ENCODE results near the gene GP9.
A peak's percentile ranks its signal among the peaks of the same experiment; 100 is the strongest.
"Not testable (repeated sequence)": the region's sequence is repeated elsewhere in the genome, so short reads cannot be mapped to it uniquely, and the experiment has no call there.

The GP9 gene

DNA sequence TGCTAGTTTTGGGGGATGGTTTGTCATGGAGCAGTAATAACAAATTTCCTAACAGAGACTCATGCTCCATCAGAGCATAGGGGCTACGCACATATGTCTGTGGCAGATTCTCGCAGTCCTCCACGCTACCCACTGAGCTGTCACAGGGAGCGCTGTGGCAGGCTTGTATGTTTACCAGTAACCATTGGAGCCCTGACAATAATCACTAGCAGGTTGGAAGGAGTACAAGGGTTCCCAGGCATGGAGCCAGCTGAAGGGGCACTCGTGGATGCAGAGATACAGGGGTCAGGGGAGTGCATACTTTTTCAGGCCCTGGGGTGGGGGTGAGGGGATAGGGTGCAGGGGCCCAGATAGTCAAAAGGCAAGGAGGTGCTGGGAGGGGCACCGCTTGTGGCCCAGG lies 7.9 kb upstream of the GP9 start:
- peak; percentile 81 for DNase-seq

DNA sequence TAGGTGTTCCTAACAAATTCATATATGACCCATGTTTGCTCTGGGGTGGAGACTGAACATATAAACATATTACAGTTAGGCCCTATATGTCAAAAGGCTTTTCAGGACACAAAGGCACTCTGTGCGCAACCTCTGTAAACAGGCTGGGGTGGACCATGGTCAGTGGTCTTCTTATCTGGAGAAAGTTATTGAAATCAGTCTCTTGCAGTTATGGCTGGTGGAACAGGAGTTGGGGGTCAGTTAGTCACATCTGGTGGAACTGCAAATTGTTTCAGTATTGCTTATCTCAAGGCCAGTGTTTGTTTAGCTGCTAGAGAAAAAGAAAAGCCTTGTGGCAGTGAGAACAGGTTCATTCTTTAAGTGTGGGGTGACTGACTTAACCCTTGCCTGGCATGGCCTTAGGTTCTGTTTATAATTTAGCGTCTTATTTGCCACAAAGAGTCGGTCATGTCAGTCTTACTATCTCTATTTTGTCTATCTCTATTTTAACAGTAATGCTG lies 5.9 kb upstream of the GP9 start:
- no peak for DNase-seq

DNA sequence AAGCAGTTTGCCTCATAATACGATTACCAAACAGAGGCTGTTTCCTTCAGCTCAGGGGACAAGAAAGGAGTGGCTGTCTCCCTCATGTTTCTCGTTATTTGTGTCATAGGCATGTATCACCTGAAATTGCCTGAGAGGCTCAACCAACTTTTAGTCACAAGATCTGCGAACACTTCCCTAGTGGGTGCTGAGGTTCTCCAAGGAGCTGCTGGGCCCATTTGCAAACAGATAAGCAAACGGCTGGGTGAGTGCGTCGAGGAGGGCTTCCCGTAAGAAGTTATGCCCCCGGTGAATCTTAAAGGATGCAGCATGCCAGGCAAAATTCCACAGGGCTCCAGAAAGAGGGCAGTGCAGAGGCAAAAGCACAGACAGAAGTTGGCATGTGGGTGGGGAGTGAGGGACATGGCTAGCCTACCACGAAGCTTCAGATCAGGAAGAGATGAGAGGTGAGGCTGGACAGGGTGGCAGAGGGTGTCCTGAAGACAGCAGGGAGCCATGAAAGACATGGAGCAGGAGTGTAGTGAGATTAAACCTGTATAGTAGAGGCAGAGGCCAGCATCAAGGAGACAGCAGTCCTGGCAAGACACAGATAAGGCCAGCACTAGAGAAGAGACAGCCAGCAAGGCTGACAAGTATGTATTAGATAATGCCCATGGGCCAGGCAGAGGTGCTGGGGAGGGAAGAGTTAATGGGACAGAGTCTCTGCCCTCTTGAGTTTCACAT lies 4.0 kb upstream of the GP9 start:
- DNase-seq = no peak

DNA sequence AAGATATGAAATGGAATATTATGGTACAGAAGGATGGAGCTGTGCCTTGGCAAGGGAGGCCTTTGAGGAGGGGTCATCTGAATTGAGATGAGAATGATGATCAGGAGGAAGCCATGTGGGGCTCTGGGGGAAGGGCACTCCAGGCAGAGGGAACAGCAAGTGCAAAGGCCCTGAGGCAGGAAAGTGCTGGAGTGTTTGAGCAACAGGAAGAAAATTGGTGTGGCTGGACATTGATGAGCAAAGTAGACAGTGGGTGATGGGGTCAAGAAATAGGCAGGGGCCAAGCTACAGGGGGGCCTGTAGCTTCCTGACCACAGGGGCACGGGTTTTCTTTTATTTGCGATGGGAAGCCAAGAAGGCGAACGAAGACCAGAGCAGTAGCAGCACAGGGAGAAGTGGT lies 3.3 kb upstream of the GP9 start:
- no peak for DNase-seq

DNA sequence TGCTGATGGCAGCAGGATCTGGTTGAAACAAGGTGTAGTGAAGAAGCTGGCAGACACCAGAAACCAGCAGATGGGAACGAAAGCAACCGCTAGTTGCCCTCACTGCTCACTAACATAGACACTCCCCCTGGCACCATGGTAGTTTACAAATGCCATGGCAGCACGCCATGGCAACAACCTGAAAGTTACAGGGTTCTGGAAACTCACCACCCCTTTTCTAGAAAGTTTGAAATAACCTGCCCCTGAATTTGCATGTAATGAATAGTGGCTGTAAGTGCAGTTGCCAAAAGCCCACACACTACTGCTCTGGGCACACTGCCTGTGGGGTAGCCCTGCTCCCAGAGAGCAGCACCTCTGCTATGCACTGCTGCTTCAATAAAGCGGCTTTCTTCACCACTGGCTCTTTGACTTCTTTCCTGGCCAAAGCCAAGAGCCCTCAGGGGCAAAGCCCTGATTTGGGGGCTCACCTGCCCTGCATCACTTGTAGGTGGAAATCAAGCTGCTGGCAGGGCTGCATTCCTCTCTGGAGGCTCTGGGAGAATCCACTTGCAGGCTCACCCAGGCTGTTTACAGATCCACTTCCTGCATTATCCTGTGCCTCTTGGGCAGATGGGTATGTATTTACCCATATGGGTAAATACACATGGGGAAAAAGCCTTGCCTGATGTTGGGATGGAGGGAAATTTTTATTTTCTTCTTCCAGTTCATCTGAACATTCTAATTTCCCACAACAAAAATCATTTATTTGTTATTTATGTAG lies 2.0 kb upstream of the GP9 start:
- DNase-seq = peak; percentile 27

DNA sequence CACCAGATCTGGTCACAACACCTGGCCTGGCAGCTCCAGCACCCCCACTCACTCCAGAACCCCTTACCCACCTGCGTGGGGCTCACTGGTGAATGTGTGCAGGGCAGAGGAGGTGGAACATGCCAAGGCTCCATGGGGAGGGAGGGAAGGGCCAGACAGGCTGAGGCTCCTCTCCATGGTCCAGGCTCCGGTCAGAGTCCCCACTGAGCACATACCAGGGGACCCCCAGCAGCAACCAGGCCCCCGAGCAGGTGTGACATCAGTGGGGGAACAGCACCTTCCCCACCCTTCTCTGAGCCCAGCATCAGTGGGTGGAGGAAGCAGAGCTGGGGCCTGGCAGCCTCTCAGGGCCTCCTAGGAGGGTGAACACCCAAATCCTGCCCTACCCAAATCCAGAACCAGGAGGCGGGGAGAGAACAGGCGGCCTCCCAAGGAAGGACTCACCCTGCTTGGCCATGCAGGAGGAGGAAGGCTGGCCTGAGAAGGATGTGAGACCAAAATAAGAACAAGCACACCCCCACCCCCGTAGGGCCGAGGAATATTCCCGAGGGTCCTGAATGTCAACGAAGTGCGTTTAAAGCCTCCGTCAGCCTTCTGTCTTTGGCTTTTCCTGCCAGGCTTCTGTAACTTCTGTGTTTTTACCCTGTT lies 1.1 kb upstream of the GP9 start:
- DNase-seq = no peak

DNA sequence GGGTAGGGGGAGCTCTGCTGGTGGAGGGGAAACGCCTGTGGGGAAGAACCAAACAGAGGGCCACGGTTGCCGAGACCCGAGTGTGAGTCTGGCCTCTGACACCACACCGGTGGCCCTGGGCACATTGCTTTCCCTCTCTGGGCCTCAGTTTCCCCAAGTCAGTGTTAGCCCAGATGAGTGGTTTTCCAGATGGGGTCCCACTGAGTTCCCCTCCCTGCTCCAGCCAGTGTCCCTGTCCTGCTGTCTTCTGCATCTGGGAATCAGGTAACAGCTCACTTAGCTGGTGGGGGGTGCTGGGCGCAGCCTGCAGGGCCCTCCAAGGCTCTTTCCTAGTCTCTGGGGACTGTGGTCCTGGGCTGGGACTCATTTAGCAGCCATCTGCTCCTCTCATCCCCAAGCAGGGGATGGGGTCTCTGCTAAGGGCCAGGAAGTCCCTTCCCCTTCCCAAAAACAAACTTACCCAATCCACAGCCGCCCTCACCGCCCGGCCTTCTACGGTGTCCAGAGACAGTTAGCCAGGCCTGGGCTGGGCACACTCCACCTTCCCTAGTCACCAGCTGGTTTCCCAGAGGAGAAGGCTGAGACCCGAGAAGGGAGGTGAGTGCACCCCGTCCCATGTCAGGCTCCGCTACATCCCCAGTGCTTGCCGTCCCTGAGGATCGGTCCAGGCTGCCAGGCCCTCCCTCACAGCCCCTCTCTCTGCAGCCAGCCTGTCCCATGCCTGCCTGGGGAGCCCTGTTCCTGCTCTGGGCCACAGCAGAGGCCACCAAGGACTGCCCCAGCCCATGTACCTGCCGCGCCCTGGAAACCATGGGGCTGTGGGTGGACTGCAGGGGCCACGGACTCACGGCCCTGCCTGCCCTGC lies 676 bp downstream of the GP9 start:
- DNase-seq = no peak

DNA sequence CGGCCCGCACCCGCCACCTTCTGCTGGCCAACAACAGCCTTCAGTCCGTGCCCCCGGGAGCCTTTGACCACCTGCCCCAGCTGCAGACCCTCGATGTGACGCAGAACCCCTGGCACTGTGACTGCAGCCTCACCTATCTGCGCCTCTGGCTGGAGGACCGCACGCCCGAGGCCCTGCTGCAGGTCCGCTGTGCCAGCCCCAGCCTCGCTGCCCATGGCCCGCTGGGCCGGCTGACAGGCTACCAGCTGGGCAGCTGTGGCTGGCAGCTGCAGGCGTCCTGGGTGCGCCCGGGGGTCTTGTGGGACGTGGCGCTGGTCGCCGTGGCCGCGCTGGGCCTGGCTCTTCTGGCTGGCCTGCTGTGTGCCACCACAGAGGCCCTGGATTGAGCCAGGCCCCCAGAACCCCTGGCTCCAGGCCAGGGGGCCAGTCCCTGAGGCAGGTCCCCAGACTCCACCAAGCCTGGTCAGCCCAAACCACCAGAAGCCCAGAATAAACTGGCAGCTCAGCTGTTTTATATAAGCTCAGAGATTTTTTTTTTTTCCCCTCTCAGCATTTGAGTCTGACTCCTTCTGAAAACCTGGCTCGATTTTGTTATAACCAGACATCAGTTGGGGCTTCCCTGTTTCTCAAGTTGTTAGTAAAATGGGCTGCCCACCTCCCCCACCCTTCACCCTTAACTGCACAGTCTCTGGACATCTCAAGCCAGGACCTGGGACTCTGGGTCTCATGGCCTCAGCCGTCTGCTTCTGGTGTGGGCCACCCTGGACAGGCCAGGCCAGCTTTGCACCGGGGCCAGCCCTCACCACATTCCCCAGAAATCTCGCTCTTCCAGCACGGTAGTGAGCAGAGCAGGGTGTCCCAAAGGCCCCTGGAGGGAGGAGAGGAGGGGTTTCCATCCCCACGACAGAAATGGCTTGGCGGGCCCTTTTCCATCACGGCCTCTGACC lies 1.6 kb downstream of the GP9 start:
- DNase-seq = no peak

DNA sequence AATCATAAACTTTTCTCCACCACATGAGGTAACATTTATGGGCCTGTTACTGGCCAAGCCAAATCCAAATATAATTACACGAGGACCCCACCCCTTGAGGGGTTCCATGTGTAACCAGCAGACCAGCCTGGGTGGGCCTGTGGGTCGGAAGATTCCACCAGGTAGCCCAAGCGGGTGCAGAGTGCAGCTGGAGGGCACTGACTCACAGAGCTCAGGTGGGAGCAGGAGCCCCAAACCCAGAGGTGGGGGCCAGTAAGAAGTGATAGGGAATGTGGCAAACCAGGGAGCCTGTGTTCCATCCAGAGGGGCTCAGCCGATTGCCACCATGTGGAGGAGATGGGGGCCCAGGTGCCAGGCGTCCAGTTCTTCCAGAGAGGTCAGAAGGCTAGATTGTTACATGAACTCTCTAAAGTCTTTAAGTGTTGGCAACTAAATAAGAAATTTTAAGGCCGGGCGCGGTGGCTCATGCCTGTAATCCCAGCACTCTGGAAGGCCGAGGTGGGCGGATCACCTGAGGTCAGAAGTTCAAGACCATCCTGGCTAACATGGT lies 2.6 kb downstream of the GP9 start:
- DNase-seq = no peak

DNA sequence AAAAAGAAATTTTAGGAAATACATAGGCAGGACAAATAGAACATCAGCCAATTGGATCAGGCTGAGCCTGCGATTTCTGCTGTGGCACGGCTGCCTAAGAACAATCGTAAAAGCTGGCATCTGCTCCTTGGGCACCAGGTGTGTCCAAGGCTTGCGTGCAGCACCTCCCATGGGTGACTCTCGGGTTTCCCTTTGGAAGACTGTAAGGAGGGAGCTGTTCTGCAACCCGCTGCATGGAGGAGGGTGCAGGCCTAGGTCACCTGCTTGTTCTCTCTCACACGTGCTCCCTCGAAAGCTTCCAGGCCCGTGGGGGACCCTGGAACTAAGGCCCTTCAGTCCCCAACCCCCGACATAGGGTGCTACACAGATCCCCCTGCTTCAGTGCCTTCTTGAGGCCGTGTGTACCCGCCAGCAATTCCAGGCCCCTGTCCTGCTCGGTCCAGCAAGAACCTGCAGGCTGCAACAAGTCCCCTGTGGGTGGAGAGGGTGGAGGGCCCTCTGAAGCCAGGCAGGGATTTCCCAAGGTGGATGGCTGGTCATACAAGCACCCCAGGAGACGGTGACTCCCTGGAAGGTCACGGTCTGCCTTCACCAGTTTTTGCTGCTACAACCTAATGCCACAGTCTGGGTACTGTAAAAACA lies 3.4 kb downstream of the GP9 start:
- no peak for DNase-seq

DNA sequence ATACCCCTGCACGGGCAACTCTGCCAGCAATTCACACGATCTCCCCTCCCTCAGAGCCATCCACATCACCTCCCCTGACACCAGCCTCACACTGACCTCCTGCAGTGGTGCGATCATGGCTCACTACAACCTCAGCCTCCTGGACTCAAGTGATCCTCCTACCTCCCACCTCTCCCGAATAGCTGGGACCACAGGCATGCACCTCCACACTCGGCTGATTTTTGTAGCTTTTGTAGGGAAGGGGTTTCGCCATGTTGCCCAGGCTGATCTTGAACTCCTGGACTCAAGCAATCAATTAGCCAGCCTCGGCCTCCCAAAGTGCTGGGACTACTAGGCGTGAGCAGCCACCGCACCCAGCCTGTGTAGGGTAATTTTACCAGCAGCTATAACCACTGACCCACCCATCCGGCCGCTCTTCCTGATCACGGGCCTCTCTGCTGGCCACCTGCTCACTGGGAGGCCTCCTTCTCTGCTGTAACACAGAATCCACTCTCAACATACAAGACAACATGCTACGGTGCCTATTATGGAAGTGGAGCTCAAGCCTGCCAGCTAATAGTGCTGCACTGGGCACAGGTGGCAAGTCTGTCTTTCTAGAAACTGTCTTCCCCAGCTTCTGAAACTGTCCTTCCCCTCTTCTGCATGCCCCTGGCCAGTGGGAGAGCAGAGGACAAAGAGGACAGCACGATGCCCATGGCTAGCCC lies 4.6 kb downstream of the GP9 start:
- DNase-seq = no peak

DNA sequence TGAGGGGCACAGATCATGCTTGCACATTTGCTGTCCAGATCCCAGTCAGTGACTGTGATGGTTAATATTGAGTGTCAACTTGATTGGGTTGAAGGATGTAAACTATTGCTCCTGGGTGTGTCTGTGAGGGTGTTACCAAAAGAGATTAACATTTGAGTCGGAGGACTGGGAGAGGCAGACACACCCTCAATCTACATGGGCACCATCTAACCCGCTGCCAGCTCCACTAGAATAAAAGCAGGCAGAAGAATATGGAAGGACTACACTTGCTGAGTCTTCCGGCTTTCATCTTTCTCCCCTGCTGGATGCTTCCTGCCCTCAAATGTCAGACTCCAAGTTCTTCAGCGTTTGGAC lies 5.1 kb downstream of the GP9 start:
- DNase-seq = no peak

DNA sequence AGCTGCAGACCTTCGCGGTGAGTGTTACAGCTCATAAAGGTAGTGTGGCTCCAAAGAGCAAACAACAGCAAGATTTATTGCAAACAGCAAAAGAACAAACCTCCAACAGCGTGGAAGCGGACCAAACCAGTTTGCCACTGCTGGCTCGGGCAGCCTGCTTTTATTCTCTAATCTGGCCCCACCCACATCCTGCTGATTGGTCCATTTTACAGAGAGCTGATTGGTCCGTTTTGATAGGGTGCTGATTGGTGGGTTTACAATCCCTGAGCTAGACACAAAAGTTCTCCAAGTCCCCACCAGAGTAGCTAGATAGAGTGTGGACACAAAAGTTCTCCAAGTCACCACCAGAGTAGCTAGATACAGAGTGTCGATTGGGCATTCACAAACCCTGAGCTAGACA lies 7.1 kb downstream of the GP9 start:
- DNase-seq = not testable (repeated sequence)

DNA sequence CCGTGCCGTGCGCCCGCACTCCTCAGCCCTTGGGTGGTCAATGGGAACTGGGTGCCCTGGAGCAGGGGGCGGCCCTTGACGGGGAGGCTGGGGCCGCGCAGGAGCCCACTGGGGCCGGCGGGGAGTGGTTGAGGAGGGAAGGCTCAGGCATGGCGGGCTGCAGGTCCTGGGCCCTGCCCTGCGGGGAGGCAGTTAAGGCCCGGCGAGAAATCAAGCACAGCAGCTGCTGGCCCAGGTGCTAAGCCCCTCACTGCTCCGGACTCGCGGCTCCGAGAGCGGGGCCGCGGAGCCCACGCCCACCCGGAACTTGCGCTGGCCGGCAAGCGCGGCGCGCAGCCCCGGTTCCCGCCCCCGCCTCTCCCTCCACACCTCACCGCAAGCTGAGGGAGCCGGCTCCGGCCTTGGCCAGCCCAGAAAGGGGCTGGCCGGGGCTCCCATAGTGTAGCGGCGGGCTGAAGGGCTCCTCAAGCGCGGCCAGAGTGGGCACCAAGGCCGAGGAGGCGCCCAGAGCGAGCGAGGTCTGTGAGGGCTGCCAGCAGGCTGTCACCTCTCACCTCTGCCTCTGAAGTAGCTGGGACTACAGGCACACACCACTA lies 7.8 kb downstream of the GP9 start:
- no peak for DNase-seq

DNA sequence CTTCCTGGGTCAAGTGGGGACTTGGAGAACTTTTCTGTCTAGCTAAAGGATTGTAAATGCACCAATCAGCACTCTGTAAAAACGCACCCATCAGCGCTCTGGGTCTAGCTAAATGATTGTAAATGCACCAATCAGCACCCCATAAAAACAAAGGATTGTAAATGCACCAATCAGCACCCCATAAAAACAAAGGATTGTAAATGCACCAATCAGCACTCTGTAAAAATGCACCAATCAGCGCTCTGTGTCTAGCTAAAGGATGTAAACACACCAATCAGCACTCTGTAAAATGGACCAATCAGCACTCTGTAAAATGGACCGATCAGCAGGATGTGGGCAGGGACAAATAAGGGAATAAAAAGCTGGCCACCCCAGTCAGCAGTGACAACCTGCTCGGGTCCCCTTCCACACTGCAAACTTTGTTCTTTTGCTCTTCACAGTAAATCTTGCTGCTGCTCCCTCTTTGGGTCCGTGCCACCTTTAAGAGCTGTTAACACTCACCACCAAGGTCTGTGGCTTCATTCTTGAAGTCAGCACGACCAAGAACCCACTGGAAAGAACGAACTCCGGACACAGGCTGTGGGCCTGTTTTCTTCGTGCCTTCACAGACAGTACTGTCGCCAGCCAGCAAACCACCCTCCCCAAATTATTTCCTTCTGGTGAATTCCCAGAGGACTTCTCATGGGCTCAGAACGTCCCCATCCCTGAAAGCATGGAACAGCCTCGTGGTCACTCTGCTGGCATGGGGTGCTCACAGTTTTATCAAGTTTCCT lies 8.9 kb downstream of the GP9 start:
- not testable (repeated sequence) for DNase-seq

DNA sequence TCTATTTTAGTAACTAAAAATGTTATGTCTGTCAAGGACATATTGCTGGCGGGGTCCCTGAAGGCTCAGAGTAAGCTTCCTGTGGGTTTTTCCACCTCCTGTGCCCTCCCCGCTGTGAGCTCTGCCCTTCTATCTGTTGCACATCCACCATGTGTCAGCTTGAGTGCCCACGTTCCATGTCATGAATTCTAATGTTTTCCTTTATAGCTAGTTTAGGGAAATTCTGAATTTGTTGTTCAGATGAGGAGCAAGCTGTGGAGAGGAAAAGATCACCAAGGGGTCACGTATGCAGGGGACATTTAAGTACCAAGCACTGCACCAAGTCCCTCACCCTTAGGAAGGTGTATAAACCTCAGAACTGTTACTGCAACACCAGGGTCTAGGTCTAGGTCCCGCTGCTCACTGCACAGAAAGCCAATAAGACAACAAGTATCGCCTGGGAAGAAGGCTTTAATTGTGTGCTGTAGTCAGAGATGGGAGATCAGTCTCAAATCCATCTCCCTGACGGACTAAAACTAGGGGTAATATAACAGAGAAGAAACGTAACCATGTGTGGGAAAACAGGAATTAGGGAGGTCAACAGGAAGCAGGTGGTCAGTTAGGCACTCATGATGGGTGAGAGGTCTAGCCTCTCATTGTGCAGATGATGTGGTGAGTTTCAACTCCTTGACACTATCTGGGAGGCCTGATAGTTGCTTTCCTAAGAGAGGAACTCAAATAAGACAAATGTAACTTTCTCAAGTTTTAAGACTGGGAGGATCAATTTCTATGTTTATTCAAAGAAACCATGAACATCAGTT lies 9.7 kb downstream of the GP9 start:
- DNase-seq = no peak

DNA sequence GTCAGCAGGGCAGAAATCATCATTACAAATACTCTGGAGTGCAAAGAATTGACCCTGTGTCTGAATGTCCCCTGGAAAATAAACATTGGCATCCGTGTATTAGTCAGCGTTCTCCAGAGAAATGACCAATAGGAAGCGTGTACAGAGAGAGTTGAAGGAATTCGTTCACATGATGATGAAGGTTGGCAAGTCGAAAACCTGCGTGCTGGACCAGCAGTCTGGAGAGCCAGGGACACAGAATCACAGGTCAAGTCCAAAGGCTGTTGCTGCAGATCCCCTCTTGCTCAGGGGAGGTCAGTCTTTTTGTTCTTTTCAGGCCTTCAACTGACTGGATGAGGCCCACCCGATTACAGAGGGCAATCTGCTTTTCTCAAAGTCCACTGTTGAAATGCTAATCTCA lies 16.6 kb downstream of the GP9 start:
- no peak for DNase-seq

DNA sequence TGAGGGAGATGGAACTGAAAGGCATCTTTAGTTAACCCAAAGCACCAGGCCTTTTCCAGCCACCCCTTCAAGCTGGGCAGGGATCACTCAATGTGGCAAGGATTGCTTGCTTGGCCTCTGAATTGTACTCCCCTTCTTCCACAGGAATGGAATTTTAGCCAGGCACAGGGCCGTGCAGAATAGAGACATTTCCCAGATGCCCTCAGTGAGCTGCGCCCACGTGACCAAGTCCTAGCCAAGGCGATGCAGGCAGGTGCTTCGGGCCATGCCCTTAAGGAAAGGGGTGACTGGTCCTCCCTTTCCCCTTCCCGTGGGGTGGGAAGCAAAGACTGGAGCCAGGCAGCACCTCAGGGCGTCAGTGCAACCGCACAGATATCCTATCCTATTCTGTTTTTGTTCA lies 17.9 kb downstream of the GP9 start:
- no peak for DNase-seq
